MM.1S (cell line): Measurements from ENCODE around the gene CDH12.

Source experiments
- EZH2 ChIP-seq: fragments of 300-600 bp; sonication (generic); optimal IDR thresholded peaks from 2 replicates; pipeline ENCODE3; 2017; ENCODE audit warnings: low read depth, mild to moderate bottlenecking, antibody characterized with exemption, low read length, mixed read lengths
- EZH2phosphoT487 ChIP-seq: fragments of 300-600 bp; sonication (generic); IDR thresholded peaks from 2 replicates; pipeline ENCODE4 v1.6.1; 2018; ENCODE audit warnings: antibody characterized with exemption, low read length
- TF ChIP-seq, protein P1 (sequence below): fragments of 300-600 bp; sonication (generic); IDR thresholded peaks from 2 replicates; pipeline ENCODE4 v1.5.1; 2016; ENCODE audit warnings: antibody characterized with exemption, low read length, mixed read lengths

DNA sequence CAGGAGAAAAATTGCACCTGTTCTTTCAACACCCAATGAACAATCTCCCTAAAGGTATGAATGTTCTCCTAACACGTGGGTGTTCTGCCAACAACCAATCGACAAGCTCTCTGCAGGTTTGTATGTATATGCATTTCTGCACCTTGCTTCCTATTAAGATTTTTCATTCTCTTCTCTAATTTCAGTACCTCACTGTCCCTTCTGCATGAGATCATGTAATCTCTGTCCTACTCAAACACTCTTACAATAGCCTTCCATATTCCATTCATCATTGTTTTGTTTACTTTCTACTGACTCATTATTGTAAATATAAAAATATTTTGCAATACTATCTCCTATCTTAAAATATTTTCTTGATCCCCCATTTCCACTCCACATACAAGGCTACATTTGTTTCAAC, 382.0 kb downstream of the CDH12 start:
- TF ChIP-seq, protein P1, sequence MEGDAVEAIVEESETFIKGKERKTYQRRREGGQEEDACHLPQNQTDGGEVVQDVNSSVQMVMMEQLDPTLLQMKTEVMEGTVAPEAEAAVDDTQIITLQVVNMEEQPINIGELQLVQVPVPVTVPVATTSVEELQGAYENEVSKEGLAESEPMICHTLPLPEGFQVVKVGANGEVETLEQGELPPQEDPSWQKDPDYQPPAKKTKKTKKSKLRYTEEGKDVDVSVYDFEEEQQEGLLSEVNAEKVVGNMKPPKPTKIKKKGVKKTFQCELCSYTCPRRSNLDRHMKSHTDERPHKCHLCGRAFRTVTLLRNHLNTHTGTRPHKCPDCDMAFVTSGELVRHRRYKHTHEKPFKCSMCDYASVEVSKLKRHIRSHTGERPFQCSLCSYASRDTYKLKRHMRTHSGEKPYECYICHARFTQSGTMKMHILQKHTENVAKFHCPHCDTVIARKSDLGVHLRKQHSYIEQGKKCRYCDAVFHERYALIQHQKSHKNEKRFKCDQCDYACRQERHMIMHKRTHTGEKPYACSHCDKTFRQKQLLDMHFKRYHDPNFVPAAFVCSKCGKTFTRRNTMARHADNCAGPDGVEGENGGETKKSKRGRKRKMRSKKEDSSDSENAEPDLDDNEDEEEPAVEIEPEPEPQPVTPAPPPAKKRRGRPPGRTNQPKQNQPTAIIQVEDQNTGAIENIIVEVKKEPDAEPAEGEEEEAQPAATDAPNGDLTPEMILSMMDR = no peak
- no peak for TF ChIP-seq EZH2
- TF ChIP-seq EZH2phosphoT487 = no peak
